HepG2 (cell line): ENCODE data around the gene FOLR3. TPM values are rescaled to one million over a fixed set of nuclear protein-coding genes. Genes with fewer than 3 reads are reported as not detected.

ENCODE experiments used
- ATAC-seq: fragments of 200-7000 bp; cut with Tn5 transposase; 3 replicates; pipeline ENCODE4 v1.9.1; 2020; ENCODE audit warnings: mild to moderate bottlenecking, moderate library complexity
- BruUV-seq: library from RNA; stranded (reverse); fragments of 400-500 nt; replicated peaks from 2 replicates; lab custom pipeline; 2021; lab: Mats Ljungman, UMichigan
- CTCF ChIA-PET: fragments of 300-600 bp; formaldehyde crosslinking; extraction: SDS; loops from one replicate; lab custom pipeline; 2021; ENCODE audit warnings: low total read pairs, inconsistent platforms, low intra/inter-chr PET ratio; lab: Yijun Ruan, JAX
- POLR2A ChIA-PET: fragments of 350-600 bp; sonication (Branson Sonifier 250); formaldehyde crosslinking; loops from one replicate; lab custom pipeline; 2020; ENCODE audit warnings: antibody characterized with exemption, inconsistent platforms; lab: Yijun Ruan, JAX
- DNase-seq: peaks from one replicate; pipeline ENCODE4 v3.0.0-alpha.2; 2015; ENCODE audit warnings: low spot score
- FAIRE-seq: peaks from 3 replicates; lab custom pipeline; 2011; peaks lifted over from hg19 to GRCh38; lab: Jason Lieb, UNC
- H2AFZ ChIP-seq: one replicate; pipeline ENCODE4 v1.6.1; 2011; ENCODE audit warnings: low read length, inconsistent platforms
- H3K27ac ChIP-seq: fragments of 300-600 bp; 3 replicates; pipeline ENCODE4 v1.8.0; 2011; ENCODE audit warnings: mixed run types, mild to moderate bottlenecking, mixed read lengths, low read length, inconsistent platforms; ENCODE audit not compliant: insufficient read depth; ENCODE audit errors: extremely low read length
- H3K27me3 ChIP-seq, 2 experiments: fragments of 200-600 bp in 1 of 2; 2 replicates in 1 of 2; 3 replicates in 1 of 2; pipeline versions ENCODE4 v1.6.0 to v1.8.0; 2011; ENCODE audit warnings: low read length in 2 of 2, mild to moderate bottlenecking in 2 of 2, moderate library complexity in 2 of 2, inconsistent platforms in 1 of 2; ENCODE audit not compliant: insufficient read depth in 2 of 2, control insufficient read depth in 1 of 2
- H3K36me3 ChIP-seq, 2 experiments: fragments of 200-600 bp in 1 of 2; replicated peaks in 1 of 2; 2 replicates in 1 of 2; 3 replicates in 1 of 2; pipeline versions ENCODE4 v1.5.1 to v1.8.0; 2011; ENCODE audit warnings: low read length in 2 of 2, inconsistent platforms in 1 of 2; ENCODE audit not compliant: insufficient read depth in 2 of 2, control insufficient read depth in 1 of 2
- H3K4me1 ChIP-seq: 2 replicates; pipeline ENCODE4 v1.5.1; 2012; ENCODE audit warnings: low read length, inconsistent platforms; ENCODE audit not compliant: insufficient read depth
- H3K4me2 ChIP-seq: 2 replicates; pipeline ENCODE4 v1.6.0; 2011; ENCODE audit warnings: low read depth, low read length, inconsistent platforms
- H3K4me3 ChIP-seq, 3 experiments: fragments of 200-600 bp in 1 of 3; sonication (generic), shearing (Covaris generic) in 1 of 3; replicated peaks in 1 of 3; 2 replicates each; pipeline ENCODE4 v1.5.1; 2011 to 2016; ENCODE audit warnings: low read length in 3 of 3, inconsistent platforms in 2 of 3, low read depth in 2 of 3, mild to moderate bottlenecking in 2 of 3, control low read depth in 1 of 3, mixed read lengths in 1 of 3; ENCODE audit not compliant: insufficient read depth in 1 of 3
- H3K79me2 ChIP-seq: one replicate; pipeline ENCODE4 v1.6.1; 2011; ENCODE audit warnings: low read length, inconsistent platforms; ENCODE audit not compliant: insufficient read depth
- H3K9ac ChIP-seq: 2 replicates; pipeline ENCODE4 v1.6.0; 2011; ENCODE audit warnings: mild to moderate bottlenecking, low read depth, low read length, inconsistent platforms; ENCODE audit not compliant: insufficient read depth
- H3K9me3 ChIP-seq: 2 replicates; pipeline ENCODE4 v1.5.1; 2012; ENCODE audit warnings: mild to moderate bottlenecking, low read length
- H4K20me1 ChIP-seq: 2 replicates; pipeline ENCODE4 v1.6.0; 2011; ENCODE audit warnings: inconsistent platforms, mild to moderate bottlenecking, low read length, moderate library complexity; ENCODE audit not compliant: insufficient read depth
- ARNT2 ChIP-seq: sonication (generic); formaldehyde crosslinking; IDR thresholded peaks from 2 replicates; pipeline ENCODE4 v1.8.0; 2022; ENCODE audit warnings: mild to moderate bottlenecking, low read depth, missing genetic modification reagents, moderate library complexity
- BRD4 ChIP-seq: sonication (generic); formaldehyde crosslinking; IDR thresholded peaks from 2 replicates; pipeline ENCODE4 v1.4.0; 2020; ENCODE audit warnings: missing genetic modification reagents
- FOXC1 ChIP-seq: sonication (generic); formaldehyde crosslinking; IDR thresholded peaks from 2 replicates; pipeline ENCODE4 v1.8.0; 2022; ENCODE audit warnings: mild to moderate bottlenecking, missing genetic modification reagents, borderline replicate concordance
- HOXA3 ChIP-seq: sonication (generic); formaldehyde crosslinking; IDR thresholded peaks from 2 replicates; pipeline ENCODE4 v1.5.0; 2020; ENCODE audit warnings: missing genetic modification reagents
- IKZF1 ChIP-seq: fragments of 450-650 bp; IDR thresholded peaks from 2 replicates; pipeline ENCODE4 v1.7.1; 2016
- KLF16 ChIP-seq, 2 experiments: sonication (generic) in 1 of 2; formaldehyde crosslinking in 1 of 2; IDR thresholded peaks; 2 replicates each; pipeline versions ENCODE4 v1.6.1 to v1.8.0; 2016 to 2023; ENCODE audit warnings: missing genetic modification reagents in 2 of 2, missing compliant biosample characterization in 1 of 2
- MYNN ChIP-seq: sonication (generic); formaldehyde crosslinking; IDR thresholded peaks from 2 replicates; pipeline ENCODE4 v1.4.0; 2020; ENCODE audit warnings: mild to moderate bottlenecking, low read depth, missing genetic modification reagents
- NFATC3 ChIP-seq: sonication (generic); formaldehyde crosslinking; IDR thresholded peaks from 2 replicates; pipeline ENCODE4 v1.5.1; 2020; ENCODE audit warnings: mild to moderate bottlenecking, missing genetic modification reagents
- NFRKB ChIP-seq: fragments of 450-650 bp; IDR thresholded peaks from 2 replicates; pipeline ENCODE4 v1.6.1; 2017
- NONO ChIP-seq, 2 experiments: fragments of 450-650 bp in 1 of 2; sonication (generic) in 1 of 2; formaldehyde crosslinking in 1 of 2; IDR thresholded peaks in 1 of 2; conservative IDR thresholded peaks in 1 of 2; 2 replicates each; pipeline versions ENCODE4 v1.6.1 to v1.8.0; 2017 to 2022; ENCODE audit warnings: mild to moderate bottlenecking in 1 of 2, missing genetic modification reagents in 1 of 2, moderate library complexity in 1 of 2
- PHF5A ChIP-seq: IDR thresholded peaks from one replicate; pipeline ENCODE4 v1.6.1; 2018; ENCODE audit warnings: low read depth, missing genetic modification reagents; ENCODE audit not compliant: unreplicated experiment
- PITX1 ChIP-seq: sonication (generic); formaldehyde crosslinking; IDR thresholded peaks from 2 replicates; pipeline ENCODE4 v1.5.1; 2020; ENCODE audit warnings: mild to moderate bottlenecking, missing genetic modification reagents
- SNAI1 ChIP-seq: sonication (generic); formaldehyde crosslinking; IDR thresholded peaks from 2 replicates; pipeline ENCODE4 v1.5.0; 2020; ENCODE audit warnings: mild to moderate bottlenecking, missing genetic modification reagents, borderline replicate concordance
- SOX5 ChIP-seq: IDR thresholded peaks from 2 replicates; pipeline ENCODE4 v1.6.1; 2016; ENCODE audit warnings: borderline replicate concordance
- ZBTB21 ChIP-seq: sonication (generic); formaldehyde crosslinking; IDR thresholded peaks from 2 replicates; pipeline ENCODE4 v1.4.0; 2020; ENCODE audit warnings: missing genetic modification reagents
- ZBTB7A ChIP-seq: sonication (generic); formaldehyde crosslinking; IDR thresholded peaks from 2 replicates; pipeline ENCODE4 v1.8.0; 2022; ENCODE audit warnings: mild to moderate bottlenecking, missing genetic modification reagents
- ZNF160 ChIP-seq: sonication (generic); formaldehyde crosslinking; IDR thresholded peaks from 2 replicates; pipeline ENCODE4 v1.8.0; 2022; ENCODE audit warnings: mild to moderate bottlenecking, inconsistent platforms, missing genetic modification reagents
- ZNF17 ChIP-seq: sonication (generic); formaldehyde crosslinking; IDR thresholded peaks from 2 replicates; pipeline ENCODE4 v1.5.0; 2020; ENCODE audit warnings: mild to moderate bottlenecking, missing genetic modification reagents
- ZNF446 ChIP-seq: sonication (generic); formaldehyde crosslinking; IDR thresholded peaks from 2 replicates; pipeline ENCODE4 v1.5.0; 2020; ENCODE audit warnings: mild to moderate bottlenecking, missing genetic modification reagents
- ZNF468 ChIP-seq: sonication (generic); formaldehyde crosslinking; IDR thresholded peaks from 2 replicates; pipeline ENCODE4 v1.8.0; 2022; ENCODE audit warnings: mild to moderate bottlenecking, moderate library complexity, missing genetic modification reagents
- ZNF720 ChIP-seq: sonication (generic); formaldehyde crosslinking; IDR thresholded peaks from 2 replicates; pipeline ENCODE4 v1.4.0; 2020; ENCODE audit warnings: missing genetic modification reagents
- ZNF772 ChIP-seq: sonication (generic); formaldehyde crosslinking; IDR thresholded peaks from 2 replicates; pipeline ENCODE4 v1.5.0; 2020; ENCODE audit warnings: mild to moderate bottlenecking, missing genetic modification reagents
- ZNF878 ChIP-seq: sonication (generic); formaldehyde crosslinking; IDR thresholded peaks from 2 replicates; pipeline ENCODE4 v1.8.1; 2023; ENCODE audit warnings: mild to moderate bottlenecking, missing genetic modification reagents, moderate library complexity
- ZZZ3 ChIP-seq: sonication (generic); formaldehyde crosslinking; IDR thresholded peaks from 2 replicates; pipeline ENCODE4 v1.4.0; 2020; ENCODE audit warnings: missing genetic modification reagents, mild to moderate bottlenecking, borderline replicate concordance
- WGBS: methylation state at CpG from one replicate; pipeline ENCODE4 v1.1.6; 2017; ENCODE audit warnings: low lambda C conversion rate; 5-methylcytosine and 5-hydroxymethylcytosine counted together
- in situ Hi-C: cut with HindIII; loops from 2 replicates; pipeline ENCODE4 v1.10.0; 2017; ENCODE audit warnings: low pct_unique_long_range_greater_than_20kb; ENCODE audit not compliant: extremely low pct_ligation_motif_present
- intact Hi-C: fragments of 100-400 bp; cut with micrococcal nuclease; formaldehyde crosslinking; loops from one replicate; pipeline ENCODE4 v1.10.0; 2022; ENCODE audit not compliant: unreplicated experiment
- polyA plus RNA-seq, 8 experiments: library from polyadenylated mRNA; depleted of rRNA in 3 of 8; stranded (reverse) in 7 of 8; unstranded in 1 of 8; fragments of >200 nt; fragmentation: Illumina TruSeq in 4 of 8; extraction: Trizol in 4 of 8; gene quantifications; 2 replicates each; pipeline versions ENCODE4 v1.2.1 to v1.2.3, GENCODE V29; 2011 to 2016; ENCODE audit warnings: low read depth in 4 of 8, missing spikeins in 1 of 8, mixed read lengths in 1 of 8; ENCODE audit not compliant: insufficient read depth in 1 of 8
- total RNA-seq, 5 experiments: library from RNA; depleted of rRNA; stranded (reverse); fragments of >200 nt; fragmentation: Illumina TruSeq; extraction: Trizol; gene quantifications; 2 replicates each; pipeline ENCODE4 v1.2.3, GENCODE V29; 2016; ENCODE audit warnings: low read depth in 1 of 5
- TF ChIP-seq, protein P1 (sequence below): fragments of 450-650 bp; IDR thresholded peaks from 2 replicates; pipeline ENCODE4 v1.6.1; 2016
- TF ChIP-seq, protein P2 (sequence below): sonication (generic); formaldehyde crosslinking; IDR thresholded peaks from 2 replicates; pipeline ENCODE4 v1.9.0; 2021; ENCODE audit warnings: missing genetic modification reagents, mild to moderate bottlenecking, borderline replicate concordance

The FOLR3 gene
- total and polyA plus RNA-seq, 2 of the 13 experiments (the other 11 are each of a cell fraction or from before 2014, with no cell fraction given), result not detected

DNA sequence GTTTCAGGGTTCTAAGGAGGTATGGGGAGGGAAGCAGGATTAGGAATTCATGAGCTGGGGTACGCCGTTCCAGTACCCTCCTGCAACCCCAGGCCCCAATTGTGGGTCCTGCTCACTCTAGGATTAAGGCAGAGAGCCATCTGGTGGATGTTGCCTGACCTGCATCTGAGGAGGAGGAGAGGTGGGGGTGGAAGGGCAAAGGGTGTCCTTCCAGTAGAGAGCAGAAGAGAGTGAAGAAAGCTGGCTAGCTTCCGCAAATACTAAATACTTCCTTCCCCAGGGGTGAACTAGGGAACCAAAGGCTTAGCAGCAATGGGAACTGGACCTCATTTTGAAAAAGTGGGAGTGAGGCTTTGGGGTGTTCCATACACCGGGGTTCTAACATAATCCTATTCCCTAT is 44.2 kb upstream of the FOLR3 start:
- no peak overlapping the region for H2AFZ ChIP-seq
- WGBS, result 63% methylated on average over 4 of the region's 4 CpGs
- FAIRE-seq (peak; percentile 88), ATAC-seq (peak; percentile 94), DNase-seq (peak; percentile 68)
- no peak overlapping the region for H3K9ac ChIP-seq
- in situ Hi-C loops, result loop anchor here (5.0 kb wide), 1 partner anchor 64 kb away; no protein-coding TSS in a partner anchor
- H3K36me3 ChIP-seq, result peaks cover 6 to 20% of the 10 kb centered on the region in 2 experiments; a peak in 3 of 5 replicates
- H3K79me2 ChIP-seq, result no peaks in the 10 kb centered on the region
- no TSS peak for BruUV-seq
- H3K27me3 ChIP-seq, result no peaks in the 10 kb centered on the region
- H3K4me2 ChIP-seq, result no peak overlapping the region
- no peaks in the 10 kb centered on the region for H4K20me1 ChIP-seq
- ChIA-PET CTCF (interaction anchor here (4.7 kb wide), 1 partner anchor 66 kb away, joined by 67 read pairs; no protein-coding TSS in a partner anchor), POLR2A (interaction anchor here (0.7 to 2.3 kb wide), 7 partner anchors 8 to 162 kb away, joined by 3 to 9 read pairs (median 4); partner anchors contain the start of genes ANAPC15, RNF121 and XNDC1N)
- no peak overlapping the region for H3K27ac ChIP-seq
- H3K4me1 ChIP-seq, result peaks cover 17% of the 10 kb centered on the region
- no peaks in the 10 kb centered on the region for H3K9me3 ChIP-seq
- H3K4me3 ChIP-seq, result no peak overlapping the region
- intact Hi-C loops, result loop anchor here (1.0 kb wide), 1 partner anchor 66 kb away; no protein-coding TSS in a partner anchor
- TF ChIP-seq ARNT2, result no peak
- TF ChIP-seq SNAI1 (CRISPR knock-in tag), result no peak
- TF ChIP-seq HOXA3 (CRISPR knock-in tag), result no peak
- no peak for TF ChIP-seq ZBTB7A (CRISPR knock-in tag)
- no peak for TF ChIP-seq BRD4 (CRISPR knock-in tag)
- TF ChIP-seq SOX5 (CRISPR knock-in tag), result no peak
- TF ChIP-seq ZNF468, result no peak
- TF ChIP-seq ZBTB21 (CRISPR knock-in tag), result no peak
- TF ChIP-seq NONO (IDR thresholded peaks at IDR 0.05), result no peak
- TF ChIP-seq NONO (CRISPR knock-in tag; conservative IDR thresholded peaks at IDR 0.05), result no peak
- no peak for TF ChIP-seq ZNF446
- no peak for TF ChIP-seq MYNN (CRISPR knock-in tag)
- no peak for TF ChIP-seq ZNF17
- no peak for TF ChIP-seq ZNF160 (CRISPR knock-in tag)
- TF ChIP-seq NFATC3 (CRISPR knock-in tag), result no peak
- TF ChIP-seq ZZZ3 (CRISPR knock-in tag), result no peak
- no peak for TF ChIP-seq NFRKB
- no peak for TF ChIP-seq ZNF772
- TF ChIP-seq KLF16 (CRISPR knock-in tag; IDR thresholded peaks at IDR 0.05), result 0 out of 4 replicates have a peak, but pooled peaks of 1 of the 2 experiments have one; percentile 42
- no peak for TF ChIP-seq ZNF878 (CRISPR knock-in tag)
- peak; percentile 37 for TF ChIP-seq PHF5A (CRISPR knock-in tag)
- TF ChIP-seq ZNF720 (CRISPR knock-in tag), result no peak
- TF ChIP-seq, protein P1, sequence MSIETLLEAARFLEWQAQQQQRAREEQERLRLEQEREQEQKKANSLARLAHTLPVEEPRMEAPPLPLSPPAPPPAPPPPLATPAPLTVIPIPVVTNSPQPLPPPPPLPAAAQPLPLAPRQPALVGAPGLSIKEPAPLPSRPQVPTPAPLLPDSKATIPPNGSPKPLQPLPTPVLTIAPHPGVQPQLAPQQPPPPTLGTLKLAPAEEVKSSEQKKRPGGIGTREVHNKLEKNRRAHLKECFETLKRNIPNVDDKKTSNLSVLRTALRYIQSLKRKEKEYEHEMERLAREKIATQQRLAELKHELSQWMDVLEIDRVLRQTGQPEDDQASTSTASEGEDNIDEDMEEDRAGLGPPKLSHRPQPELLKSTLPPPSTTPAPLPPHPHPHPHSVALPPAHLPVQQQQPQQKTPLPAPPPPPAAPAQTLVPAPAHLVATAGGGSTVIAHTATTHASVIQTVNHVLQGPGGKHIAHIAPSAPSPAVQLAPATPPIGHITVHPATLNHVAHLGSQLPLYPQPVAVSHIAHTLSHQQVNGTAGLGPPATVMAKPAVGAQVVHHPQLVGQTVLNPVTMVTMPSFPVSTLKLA, result no peak
- TF ChIP-seq, protein P2, sequence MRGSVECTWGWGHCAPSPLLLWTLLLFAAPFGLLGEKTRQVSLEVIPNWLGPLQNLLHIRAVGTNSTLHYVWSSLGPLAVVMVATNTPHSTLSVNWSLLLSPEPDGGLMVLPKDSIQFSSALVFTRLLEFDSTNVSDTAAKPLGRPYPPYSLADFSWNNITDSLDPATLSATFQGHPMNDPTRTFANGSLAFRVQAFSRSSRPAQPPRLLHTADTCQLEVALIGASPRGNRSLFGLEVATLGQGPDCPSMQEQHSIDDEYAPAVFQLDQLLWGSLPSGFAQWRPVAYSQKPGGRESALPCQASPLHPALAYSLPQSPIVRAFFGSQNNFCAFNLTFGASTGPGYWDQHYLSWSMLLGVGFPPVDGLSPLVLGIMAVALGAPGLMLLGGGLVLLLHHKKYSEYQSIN (CRISPR knock-in tag), result no peak
- no peak for TF ChIP-seq FOXC1 (CRISPR knock-in tag)
- peak; percentile 50; the same call in 1 of the 2 replicates for TF ChIP-seq PITX1 (CRISPR knock-in tag)
- no peak for TF ChIP-seq IKZF1
